Superior temporal gyrus (tissue), 1 donor: Measurements from ENCODE around the gene SUMF1.

Experiments used
- DNase-seq: peaks from one replicate; pipeline ENCODE4 v3.0.0-alpha.2; 2016; ENCODE audit errors: extremely low spot score

The SUMF1 gene

GRCh38 chr3:4466741-4467521, at the start of gene SUMF1:
SUMF1 (minus strand) TSS chr3:4467269; CDS start chr3:4467245, 24 bp downstream.
- DNase-seq = peak; percentile 92

GRCh38 chr3:4515916-4516579, 49.0 kb upstream of the SUMF1 start:
- no peak for DNase-seq

GRCh38 chr3:4514916-4515315, 47.8 kb upstream of the SUMF1 start:
- DNase-seq = no peak

- DNase-seq = no peak
Measured at GRCh38 chr3:4514321-4514720, 47.3 kb upstream of the SUMF1 start.

- no peak for DNase-seq
Measured at GRCh38 chr3:4512895-4513616, 46.0 kb upstream of the SUMF1 start.

GRCh38 chr3:4511491-4512262, 44.6 kb upstream of the SUMF1 start:
- DNase-seq = no peak

GRCh38 chr3:4509983-4510755, 43.1 kb upstream of the SUMF1 start:
- no peak for DNase-seq

- no peak for DNase-seq
Measured at GRCh38 chr3:4509043-4509442, 42.0 kb upstream of the SUMF1 start.

GRCh38 chr3:4508048-4508981, 41.2 kb upstream of the SUMF1 start:
- DNase-seq = no peak

GRCh38 chr3:4507024-4507596, 40.0 kb upstream of the SUMF1 start:
- DNase-seq = no peak

- DNase-seq = no peak
Measured at GRCh38 chr3:4506559-4507023, 39.5 kb upstream of the SUMF1 start.

GRCh38 chr3:4505688-4506558, 38.9 kb upstream of the SUMF1 start:
- no peak for DNase-seq

GRCh38 chr3:4504340-4505261, 37.5 kb upstream of the SUMF1 start:
- no peak for DNase-seq

GRCh38 chr3:4503050-4503449, 36.0 kb upstream of the SUMF1 start:
- DNase-seq = no peak

GRCh38 chr3:4501927-4502326, 34.9 kb upstream of the SUMF1 start:
- DNase-seq = no peak

- DNase-seq = no peak
Measured at GRCh38 chr3:4501437-4501836, 34.4 kb upstream of the SUMF1 start.

- DNase-seq = no peak
Measured at GRCh38 chr3:4498446-4498845, 31.4 kb upstream of the SUMF1 start.
